AG04449 (cell line): ENCODE measurements around the gene POTEF.
"Not testable (repeated sequence)": the region's sequence is repeated elsewhere in the genome, so short reads cannot be mapped to it uniquely, and the experiment has no call there.

Experiments used
- CTCF ChIA-PET: fragments of 350-600 bp; formaldehyde crosslinking; extraction: SDS; loops from one replicate; lab custom pipeline; 2021; ENCODE audit warnings: antibody characterized with exemption; lab: Yijun Ruan, JAX
- POLR2A ChIA-PET: fragments of 400-600, 350-600 bp; formaldehyde crosslinking; extraction: SDS; loops from one replicate; lab custom pipeline; 2020; ENCODE audit warnings: antibody characterized with exemption, inconsistent platforms; lab: Yijun Ruan, JAX
- DNase-seq: peaks from one replicate; pipeline ENCODE4 v3.0.0-alpha.2; 2010; ENCODE audit warnings: low read depth, low spot score
- H3K4me3 ChIP-seq: 2 replicates; pipeline ENCODE4 v1.5.1; 2011; ENCODE audit warnings: low read depth, mild to moderate bottlenecking, control low read depth, low read length
- TF ChIP-seq, protein P1 (sequence below): IDR thresholded peaks from one replicate; pipeline ENCODE4 v1.5.1; 2011; ENCODE audit warnings: mild to moderate bottlenecking, moderate library complexity, low read length, control low read depth, inconsistent platforms; ENCODE audit not compliant: insufficient read depth; ENCODE audit errors: missing control alignments

POTEF gene

DNA sequence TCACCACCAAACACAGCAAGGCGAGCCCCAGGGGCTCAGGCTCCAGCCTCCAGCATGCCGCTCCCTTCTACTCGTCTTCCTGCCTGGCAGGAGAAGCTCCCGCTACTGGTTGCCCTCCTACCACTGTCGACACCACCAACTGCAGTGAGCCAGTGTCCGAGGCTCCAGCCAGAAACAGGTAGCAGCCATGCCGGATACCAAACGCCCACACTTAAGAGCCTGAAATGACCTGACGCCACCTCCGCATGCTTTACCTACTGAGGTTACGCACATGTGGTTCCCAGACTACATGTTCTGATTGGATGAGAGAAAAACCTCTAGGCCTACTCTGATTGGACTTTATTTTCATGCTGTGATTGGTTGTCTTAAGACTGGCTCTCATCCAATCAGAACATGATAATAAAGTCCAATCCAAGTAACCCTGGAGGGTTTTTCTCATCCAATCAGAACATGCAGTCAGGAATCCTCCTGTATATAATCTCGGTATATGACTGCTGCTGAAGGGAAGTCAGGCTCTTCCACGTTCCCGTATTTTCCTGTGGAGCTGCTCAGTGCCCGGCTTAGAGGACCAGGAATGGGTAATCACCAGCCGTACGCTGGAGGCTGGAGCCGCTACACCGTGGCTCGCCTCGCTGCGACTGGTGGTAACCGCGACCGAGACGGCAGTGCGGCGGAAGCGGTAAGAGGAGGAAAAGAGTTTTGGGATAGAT is at the start of gene POTEF:
TSS of gene POTEF (minus strand) at position 103 of the 710 bp plus-strand sequence. CDS start 8,707 bp downstream, outside the sequence.
- DNase-seq, H3K4me3 ChIP-seq, POLR2A ChIA-PET, CTCF ChIA-PET: not testable (repeated sequence)

DNA sequence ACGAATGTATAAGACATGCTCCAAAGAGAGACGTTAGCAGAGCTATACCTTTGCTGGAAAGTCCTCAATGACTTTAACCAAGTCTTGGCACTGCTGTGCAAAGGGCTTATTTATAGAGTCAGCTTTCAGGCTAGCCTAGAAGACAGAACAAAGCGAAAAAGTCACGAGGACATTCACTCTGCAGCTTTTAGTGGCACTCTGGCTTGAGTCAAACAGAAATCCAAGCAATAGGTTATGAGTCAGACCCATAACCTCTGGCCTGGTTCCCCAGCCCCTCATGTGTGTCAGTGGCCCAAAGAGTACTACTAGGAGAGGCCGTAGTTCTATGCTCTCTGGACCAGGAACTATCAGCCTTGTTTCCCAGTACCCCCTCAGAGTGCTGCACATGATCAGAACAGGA is 45.8 kb upstream of the POTEF start:
- CTCF ChIA-PET, result interaction anchor here (1.8 kb wide), 1 partner anchor 8 kb away, joined by 7 read pairs; the partner anchor contains the start of gene MZT2B
- H3K4me3 ChIP-seq, POLR2A ChIA-PET, DNase-seq: not testable (repeated sequence)

DNA sequence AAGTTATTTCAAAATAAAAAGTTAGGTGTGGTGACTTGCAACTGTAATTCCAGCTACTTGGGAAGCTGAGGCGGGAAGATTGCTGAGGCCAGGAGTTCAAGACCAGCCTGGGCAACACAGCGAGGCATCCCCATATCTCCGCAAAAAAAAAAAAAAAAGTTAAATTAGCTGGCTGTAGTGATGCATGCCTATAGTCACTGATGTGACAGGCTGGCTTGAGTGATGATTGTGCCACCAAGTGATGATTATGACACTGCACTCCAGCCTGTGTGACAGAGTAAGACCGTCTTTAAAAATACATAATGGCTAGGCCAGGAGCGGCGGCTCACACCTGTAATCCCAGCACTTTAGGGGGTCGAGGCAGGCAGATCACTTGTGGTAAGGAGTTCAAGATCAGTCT is 40.9 kb upstream of the POTEF start:
- TF ChIP-seq, protein P1, sequence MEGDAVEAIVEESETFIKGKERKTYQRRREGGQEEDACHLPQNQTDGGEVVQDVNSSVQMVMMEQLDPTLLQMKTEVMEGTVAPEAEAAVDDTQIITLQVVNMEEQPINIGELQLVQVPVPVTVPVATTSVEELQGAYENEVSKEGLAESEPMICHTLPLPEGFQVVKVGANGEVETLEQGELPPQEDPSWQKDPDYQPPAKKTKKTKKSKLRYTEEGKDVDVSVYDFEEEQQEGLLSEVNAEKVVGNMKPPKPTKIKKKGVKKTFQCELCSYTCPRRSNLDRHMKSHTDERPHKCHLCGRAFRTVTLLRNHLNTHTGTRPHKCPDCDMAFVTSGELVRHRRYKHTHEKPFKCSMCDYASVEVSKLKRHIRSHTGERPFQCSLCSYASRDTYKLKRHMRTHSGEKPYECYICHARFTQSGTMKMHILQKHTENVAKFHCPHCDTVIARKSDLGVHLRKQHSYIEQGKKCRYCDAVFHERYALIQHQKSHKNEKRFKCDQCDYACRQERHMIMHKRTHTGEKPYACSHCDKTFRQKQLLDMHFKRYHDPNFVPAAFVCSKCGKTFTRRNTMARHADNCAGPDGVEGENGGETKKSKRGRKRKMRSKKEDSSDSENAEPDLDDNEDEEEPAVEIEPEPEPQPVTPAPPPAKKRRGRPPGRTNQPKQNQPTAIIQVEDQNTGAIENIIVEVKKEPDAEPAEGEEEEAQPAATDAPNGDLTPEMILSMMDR, result no peak
- POLR2A ChIA-PET, result interaction anchor here (1.0 to 1.5 kb wide), 2 partner anchors 9 to 12 kb away, joined by 6 to 10 read pairs; partner anchors contain the start of gene SMPD4
- CTCF ChIA-PET, result interaction anchor here (1.5 to 2.4 kb wide), 2 partner anchors 12 to 163 kb away, joined by 4 to 13 read pairs; partner anchors contain the start of genes MZT2B and SMPD4
- H3K4me3 ChIP-seq, result no peak overlapping the region
- DNase-seq, result no peak

DNA sequence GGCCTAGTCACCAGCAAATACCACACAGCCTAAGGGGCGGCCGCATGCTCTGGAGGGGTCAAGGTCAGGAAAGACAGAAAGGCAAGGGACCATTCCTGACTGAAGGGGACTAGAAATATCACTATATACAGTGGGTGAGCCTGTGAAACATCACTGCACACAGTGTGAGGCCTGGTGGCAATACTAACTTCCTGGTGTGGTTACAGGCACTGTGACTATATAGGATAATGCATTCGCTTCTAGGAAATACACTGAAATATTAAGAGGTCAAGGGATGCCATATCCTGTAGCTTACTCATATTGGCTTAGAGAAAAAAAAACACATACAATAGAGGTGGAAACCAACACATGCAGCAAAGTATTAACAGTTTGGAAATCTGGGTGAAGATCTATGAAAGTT is 40.1 kb upstream of the POTEF start:
- CTCF ChIA-PET, H3K4me3 ChIP-seq, DNase-seq: not testable (repeated sequence)
- POLR2A ChIA-PET, result interaction anchor here (1.0 kb wide), 1 partner anchor 12 kb away, joined by 6 read pairs; the partner anchor contains the start of gene SMPD4

DNA sequence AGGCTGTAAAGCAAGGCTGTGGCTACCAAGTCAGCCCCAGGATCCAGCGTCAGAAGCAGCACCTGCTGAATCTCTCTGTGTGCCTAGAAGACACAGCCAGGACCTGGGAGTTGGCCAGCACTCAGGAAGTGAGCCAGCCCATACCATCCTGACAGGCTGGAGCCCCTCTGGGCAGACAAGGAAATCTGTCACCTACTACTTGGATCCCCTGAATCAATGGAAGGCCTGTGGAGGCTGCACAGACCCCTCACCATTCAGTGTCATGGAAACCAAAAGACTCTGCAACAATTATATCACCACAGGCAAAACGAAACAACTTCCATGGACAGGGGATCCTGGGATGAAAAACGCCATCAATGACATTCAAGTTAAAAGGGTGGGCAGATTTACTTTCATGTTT is 37.6 kb upstream of the POTEF start:
- POLR2A ChIA-PET, result interaction anchor here (0.7 kb wide), 1 partner anchor 175 kb away, joined by 3 read pairs; a partner anchor contains a TSS
- H3K4me3 ChIP-seq, CTCF ChIA-PET, DNase-seq: not testable (repeated sequence)

DNA sequence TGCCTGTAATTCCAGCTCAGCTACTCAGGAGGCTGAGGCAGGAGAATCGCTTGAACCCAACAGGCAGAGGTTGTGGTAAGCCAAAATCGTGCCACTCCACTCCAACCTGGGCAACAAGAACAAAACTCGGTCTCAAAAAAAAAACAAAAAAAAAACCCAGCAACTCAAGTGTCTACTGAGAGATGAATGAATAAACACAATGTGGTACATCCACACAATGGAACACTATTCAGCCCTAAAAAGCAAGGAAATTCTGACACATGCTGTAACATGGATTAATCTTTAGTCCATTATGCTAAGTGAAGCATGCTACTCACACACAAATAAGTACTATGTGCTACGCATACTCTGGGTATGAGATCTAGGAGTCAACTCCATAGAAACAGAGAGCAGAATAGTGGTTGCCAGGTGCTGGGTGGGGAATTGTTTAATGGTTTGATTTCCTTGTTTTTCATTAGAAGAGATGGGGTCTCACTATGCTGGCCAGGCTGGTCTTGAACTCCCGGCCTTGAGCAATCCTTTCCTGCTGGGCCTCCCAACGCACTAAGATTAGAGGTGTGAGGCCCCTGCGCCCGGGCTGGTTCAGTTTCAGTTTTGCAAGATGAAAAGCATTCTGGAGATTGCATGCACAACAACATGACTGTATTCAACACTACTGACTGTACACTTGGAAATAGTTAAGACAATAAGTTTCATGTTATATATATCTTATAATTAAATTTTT is 36.4 kb upstream of the POTEF start:
- ChIA-PET CTCF (no interaction called here), POLR2A (no interaction called here)
- TF ChIP-seq, protein P1, result no peak

DNA sequence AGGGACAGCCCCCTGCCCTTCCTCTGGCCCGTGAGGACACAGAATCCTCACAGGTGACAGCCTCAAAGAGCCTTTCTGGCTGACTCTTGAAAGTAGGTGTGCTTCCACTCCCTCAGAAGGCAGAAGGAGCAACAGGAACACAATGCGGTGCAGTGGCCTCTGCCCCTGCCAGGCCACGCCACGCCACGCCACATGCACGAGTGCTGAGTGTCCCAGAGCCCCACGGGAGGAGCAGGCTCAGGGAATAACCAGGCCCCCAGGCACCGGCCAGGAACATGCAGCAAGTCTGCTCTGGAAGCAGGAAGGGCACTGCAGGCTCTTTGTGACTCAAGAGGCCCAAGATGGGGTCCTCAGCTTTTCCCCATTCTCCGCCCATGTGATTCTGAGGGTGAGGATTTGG is 33.9 kb upstream of the POTEF start:
- TF ChIP-seq, protein P1, result no peak
- H3K4me3 ChIP-seq, result no peak overlapping the region
- ChIA-PET CTCF (no interaction called here), POLR2A (no interaction called here)
- DNase-seq, result no peak

More for the DNA sequence above, 36.4 kb upstream of the POTEF start:
- H3K4me3 ChIP-seq, result no peak overlapping the region
- DNase-seq, result no peak

DNA sequence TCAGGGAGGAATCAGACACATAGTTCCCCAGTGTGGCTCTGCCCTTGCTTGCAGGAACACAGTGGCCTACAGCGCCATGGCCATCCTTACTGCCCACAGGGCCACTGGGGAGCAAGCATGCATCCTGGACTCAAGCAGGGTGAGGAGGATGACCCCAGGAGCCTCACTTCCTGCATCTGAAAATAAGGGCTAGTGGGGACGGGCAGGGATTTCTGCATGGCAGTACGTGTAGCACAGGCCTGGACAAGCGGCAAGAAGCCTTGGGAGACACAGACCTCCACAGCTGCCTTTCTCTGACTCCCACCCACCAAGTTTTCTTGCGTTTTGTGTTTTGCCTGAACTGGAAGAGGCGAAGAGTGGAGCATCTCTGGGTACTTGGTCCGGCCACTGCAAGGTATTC is 33.5 kb upstream of the POTEF start:
- DNase-seq, CTCF ChIA-PET, POLR2A ChIA-PET, H3K4me3 ChIP-seq: not testable (repeated sequence)

DNA sequence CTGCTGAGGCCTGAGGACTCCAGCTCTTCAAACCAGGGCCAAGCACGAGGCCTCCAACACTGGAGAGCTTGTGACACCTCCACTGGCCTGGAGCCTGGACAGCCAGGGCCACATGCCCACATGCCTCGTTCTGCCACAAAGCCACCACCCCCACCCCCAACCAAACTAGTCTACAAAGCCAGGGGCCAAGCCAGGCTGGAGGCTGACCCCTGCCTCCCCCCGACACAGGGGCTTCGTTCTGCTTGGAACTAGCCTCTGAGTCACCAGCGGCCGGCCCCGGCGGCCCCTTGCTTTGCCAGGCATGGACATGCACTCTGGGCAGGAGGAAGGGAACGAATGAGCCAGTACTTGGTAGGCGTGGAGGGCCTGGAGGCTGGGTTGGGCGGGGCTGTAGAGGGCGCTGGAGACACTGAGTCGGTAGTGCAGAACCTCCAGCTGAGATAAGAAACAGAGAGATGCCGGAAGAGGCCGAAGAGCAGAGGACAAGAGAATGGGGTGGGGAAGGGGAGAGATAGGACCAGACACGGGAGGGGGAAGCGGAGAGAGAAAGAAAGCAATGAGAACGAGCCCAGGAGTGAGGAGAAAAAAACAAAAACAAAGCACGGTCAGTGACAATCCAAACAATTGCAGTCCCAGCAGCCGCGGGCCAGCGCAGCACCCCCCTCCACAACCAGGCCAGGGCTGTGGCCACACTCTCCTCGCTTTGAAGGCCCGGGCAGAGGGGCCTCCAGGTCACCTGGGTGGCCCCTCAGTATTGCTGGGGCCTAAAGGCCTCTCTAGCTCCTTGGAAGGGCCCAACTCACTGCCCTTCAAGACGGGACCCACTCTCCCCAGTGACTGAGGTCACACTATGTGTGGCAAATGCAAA is 32.0 kb upstream of the POTEF start:
- CTCF ChIA-PET, H3K4me3 ChIP-seq, DNase-seq, POLR2A ChIA-PET: not testable (repeated sequence)
